NCI-H2171 treated with DMSO at 0.1 percent for 48 hours (cell line): ENCODE measurements around the gene HM13.
"Not testable (repeated sequence)": the region's sequence is repeated elsewhere in the genome, so short reads cannot be mapped to it uniquely, and the experiment has no call there.

ENCODE experiments used
- DNase-seq: peaks from one replicate; lab custom pipeline; 2025; lab: John Stamatoyannopoulos, UW

Gene HM13, protein sequence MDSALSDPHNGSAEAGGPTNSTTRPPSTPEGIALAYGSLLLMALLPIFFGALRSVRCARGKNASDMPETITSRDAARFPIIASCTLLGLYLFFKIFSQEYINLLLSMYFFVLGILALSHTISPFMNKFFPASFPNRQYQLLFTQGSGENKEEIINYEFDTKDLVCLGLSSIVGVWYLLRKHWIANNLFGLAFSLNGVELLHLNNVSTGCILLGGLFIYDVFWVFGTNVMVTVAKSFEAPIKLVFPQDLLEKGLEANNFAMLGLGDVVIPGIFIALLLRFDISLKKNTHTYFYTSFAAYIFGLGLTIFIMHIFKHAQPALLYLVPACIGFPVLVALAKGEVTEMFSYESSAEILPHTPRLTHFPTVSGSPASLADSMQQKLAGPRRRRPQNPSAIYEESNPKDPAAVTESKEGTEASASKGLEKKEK

GRCh38 chr20:31514154-31515071, at the start of gene HM13:
HM13 (plus strand) TSS chr20:31514442; CDS start chr20:31514552, 110 bp downstream.
- DNase-seq: peak; percentile 92

DNA sequence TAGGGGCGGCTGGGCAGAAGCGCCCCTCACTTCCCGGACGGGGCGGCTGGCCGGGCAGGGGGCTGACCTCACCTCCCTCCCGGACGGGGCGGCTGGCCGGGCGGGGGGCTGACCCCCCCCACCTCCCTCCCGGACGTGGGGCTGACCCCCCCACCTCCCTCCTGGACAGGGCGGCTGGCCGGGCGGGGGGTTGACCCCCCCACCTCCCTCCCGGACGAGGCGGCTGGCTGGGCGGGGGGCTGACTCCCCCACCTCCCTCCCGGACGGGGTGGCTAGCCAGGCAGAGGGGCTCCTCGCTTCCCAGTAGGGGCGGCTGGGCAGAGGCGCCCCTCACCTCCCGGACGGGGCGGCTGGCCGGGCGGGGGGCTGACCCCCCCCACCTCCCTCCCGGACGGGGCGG, 43.3 kb upstream of the HM13 start:
- not testable (repeated sequence) for DNase-seq

- no peak for DNase-seq
Measured at GRCh38 chr20:31472395-31473330, 41.6 kb upstream of the HM13 start.

DNA sequence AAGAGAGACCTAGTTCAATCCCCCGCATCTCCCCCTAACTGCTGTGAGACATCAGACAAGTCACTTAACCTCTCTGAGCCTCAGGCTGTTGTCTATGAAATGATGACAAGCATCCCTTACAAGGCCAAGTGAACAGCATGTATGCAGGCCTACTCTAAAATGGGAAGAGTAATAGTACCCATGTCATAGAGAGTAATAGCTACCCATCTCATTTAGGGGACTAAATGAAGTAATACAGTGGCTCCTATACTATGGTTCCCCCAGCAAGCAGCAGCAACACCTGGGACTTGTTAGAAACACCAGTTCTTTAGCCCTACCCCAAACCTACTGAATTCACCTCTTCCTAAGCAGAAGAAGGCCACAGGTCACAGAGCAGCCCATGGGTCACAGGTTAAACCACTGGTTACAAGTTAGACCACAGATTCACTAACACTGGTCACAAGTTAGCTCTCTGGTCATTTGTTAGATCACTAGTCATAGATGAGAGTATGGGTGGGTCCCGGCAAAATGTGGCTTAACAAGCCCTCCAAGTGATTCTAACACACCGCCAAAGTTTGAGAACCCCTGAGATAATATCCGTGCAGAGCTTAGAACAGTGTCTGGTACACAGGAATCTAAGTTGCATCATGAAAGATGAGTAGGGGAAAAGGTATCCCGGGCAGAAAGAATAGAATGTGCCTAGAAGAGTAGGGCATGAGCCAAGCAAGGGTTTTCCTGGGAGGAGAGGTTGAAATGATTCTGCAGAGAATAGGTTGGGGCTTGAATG, 40.7 kb upstream of the HM13 start:
- DNase-seq: no peak

- no peak for DNase-seq
Measured at GRCh38 chr20:31474097-31474436, 40.2 kb upstream of the HM13 start.

- DNase-seq: no peak
Measured at GRCh38 chr20:31474758-31475427, 39.3 kb upstream of the HM13 start, which contains the start of the genes DEFB124 and REM1. DEFB124 (minus strand) TSS chr20:31475127; CDS start chr20:31473013, 2,114 bp downstream. REM1 (plus strand) TSS chr20:31475288; CDS start chr20:31476446, 1,158 bp downstream.

- no peak for DNase-seq
Measured at GRCh38 chr20:31475472-31476293, 38.6 kb upstream of the HM13 start.

DNA sequence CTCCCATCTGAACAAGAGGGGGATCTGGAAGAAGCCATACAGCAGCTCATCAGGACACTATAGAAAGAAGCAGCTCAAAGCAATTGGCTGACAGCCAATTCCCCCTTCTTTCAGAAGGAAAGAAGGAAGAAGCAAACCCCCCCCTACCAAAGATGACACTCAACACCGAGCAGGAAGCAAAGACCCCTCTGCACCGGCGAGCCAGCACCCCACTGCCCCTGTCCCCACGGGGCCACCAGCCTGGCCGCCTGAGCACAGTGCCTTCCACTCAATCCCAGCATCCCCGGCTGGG, 38.0 kb upstream of the HM13 start:
- no peak for DNase-seq

GRCh38 chr20:31476643-31477215, 37.5 kb upstream of the HM13 start:
- no peak for DNase-seq

- DNase-seq: no peak
Measured at GRCh38 chr20:31484001-31484400, 30.2 kb upstream of the HM13 start.

GRCh38 chr20:31485450-31486339, 28.5 kb upstream of the HM13 start:
- no peak for DNase-seq

GRCh38 chr20:31488115-31488514, 26.1 kb upstream of the HM13 start:
- DNase-seq: peak; percentile 27

DNA sequence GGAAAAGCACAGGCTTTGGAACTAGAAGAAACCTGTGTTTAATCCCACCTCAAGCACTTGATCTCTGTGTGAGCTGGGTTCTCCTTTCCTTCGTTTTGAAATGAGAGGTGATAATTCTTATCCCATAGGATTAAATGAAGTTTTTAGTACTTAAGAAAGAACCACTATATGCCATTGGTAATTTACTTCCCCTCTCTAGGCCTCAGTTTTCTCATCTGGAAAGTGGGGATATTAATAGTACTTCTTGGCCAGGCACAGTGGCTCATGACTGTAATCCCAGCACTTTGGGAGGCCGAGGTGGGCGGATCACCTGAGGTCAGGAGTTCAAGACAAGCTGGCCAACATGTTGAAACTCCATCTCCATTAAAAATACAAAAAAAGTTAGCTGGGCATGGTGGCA, 25.1 kb upstream of the HM13 start:
- DNase-seq: no peak

GRCh38 chr20:31490752-31491151, 23.5 kb upstream of the HM13 start:
- DNase-seq: no peak

- peak; percentile 33 for DNase-seq
Measured at GRCh38 chr20:31494131-31494530, 20.1 kb upstream of the HM13 start.

DNA sequence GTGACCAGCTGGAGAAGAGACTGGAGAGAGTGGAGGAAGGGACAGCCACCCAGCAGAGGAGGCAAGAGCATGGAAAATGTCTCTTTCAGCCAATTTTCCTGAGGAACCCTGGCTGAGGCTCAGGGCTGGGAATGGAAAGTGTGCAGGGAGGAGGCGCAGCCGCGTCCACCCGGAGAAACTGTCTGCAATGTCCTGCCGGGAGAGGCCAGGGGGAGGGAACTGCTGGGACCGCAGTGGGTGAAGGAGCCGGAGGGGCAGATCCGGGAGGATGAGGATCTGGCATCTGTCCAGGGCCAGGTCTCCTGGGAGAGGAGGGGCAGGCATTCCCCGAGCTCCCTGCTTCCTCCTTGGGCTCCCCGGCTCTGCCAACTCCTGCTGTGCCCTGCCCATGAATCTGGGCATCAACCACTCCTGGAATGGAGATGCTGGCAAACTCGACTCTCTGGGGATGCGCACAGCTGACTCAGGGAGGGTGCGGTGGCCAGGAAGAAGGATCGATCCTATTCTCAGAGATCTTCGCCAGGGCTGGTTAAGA, 17.4 kb upstream of the HM13 start:
- peak; percentile 26 for DNase-seq

- no peak for DNase-seq
Measured at GRCh38 chr20:31497838-31498540, 16.3 kb upstream of the HM13 start.
